Fibroblast of skin of abdomen (primary cell): ENCODE data around the gene KIAA0753.

ENCODE experiments used
- DNase-seq: peaks from one replicate; pipeline ENCODE4 v3.0.0-alpha.2; 2013

The KIAA0753 gene

GRCh38 chr17:6546069-6546718 is 94.3 kb downstream of the KIAA0753 start:
- DNase-seq, result peak; percentile 30

GRCh38 chr17:6545291-6545690 is 95.2 kb downstream of the KIAA0753 start:
- no peak for DNase-seq

DNA sequence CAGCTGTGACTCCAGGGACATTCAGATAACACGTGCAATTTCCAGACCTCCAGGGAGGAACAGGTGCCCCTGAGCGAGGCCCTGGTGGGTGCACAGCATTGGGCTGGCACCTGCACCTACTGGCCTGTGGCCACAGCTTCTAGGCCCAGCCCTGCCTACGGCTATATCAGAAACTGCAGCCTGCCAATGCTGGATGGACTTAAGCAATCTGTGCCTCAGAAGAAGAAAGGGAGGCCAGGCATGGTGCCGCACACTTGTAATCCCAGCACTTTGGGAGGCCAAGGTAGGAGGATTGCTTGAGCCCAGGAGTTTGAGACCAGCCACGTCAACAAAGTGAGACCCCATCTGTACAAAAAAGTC is 96.5 kb downstream of the KIAA0753 start:
- DNase-seq, result no peak

GRCh38 chr17:6543079-6544010 is 97.2 kb downstream of the KIAA0753 start:
- DNase-seq, result no peak

DNA sequence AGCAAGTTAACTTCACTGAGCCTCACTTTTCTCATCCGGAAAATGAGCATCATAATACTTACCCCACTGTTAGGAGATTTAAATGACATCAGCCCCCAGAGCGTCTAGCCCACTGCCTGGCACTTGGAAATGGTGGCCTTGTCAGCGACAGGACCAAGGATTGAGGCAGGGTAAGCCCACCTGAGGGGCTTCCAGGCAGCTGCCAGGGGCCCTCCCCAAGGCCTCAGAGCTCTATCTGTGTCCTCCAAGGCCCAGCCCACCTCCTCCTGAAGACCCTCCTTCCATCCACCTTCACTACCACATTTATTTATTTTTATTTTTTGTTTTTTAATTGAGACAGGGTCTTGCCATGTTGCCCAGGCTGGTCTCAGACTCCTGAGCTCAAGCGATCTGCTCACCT is 97.9 kb downstream of the KIAA0753 start:
- DNase-seq, result no peak

GRCh38 chr17:6541886-6542285 is 98.6 kb downstream of the KIAA0753 start:
- DNase-seq, result no peak

GRCh38 chr17:6539871-6540270 is 100.6 kb downstream of the KIAA0753 start:
- DNase-seq, result no peak

DNA sequence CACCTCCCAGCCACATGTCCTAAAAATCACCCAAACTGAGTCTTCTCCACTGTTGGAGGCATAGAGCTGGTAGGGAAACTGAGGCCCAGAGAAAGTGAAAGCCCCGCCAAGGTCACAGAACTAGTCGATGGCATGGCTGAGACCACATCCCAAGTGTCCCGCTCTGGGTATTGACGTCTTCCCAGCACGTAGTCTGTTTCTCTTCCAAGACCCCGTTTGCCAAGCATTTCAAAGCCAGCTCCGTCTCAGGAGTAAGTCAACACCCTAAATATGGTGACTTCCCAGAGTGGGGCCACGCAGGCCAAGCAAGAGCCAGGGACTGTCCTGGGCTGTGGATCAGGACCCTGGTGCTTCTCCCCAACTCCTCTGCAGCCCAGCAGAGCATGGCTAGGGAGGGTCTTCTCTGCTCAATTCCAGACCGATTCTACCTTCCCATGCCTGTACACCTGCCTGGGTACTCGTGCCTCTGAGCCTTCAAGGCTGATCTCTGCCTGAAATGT is 103.9 kb downstream of the KIAA0753 start:
- no peak for DNase-seq

- no peak for DNase-seq
Measured at GRCh38 chr17:6536053-6536452, 104.5 kb downstream of the KIAA0753 start.

GRCh38 chr17:6534846-6535514 is 105.5 kb downstream of the KIAA0753 start:
- DNase-seq, result no peak

DNA sequence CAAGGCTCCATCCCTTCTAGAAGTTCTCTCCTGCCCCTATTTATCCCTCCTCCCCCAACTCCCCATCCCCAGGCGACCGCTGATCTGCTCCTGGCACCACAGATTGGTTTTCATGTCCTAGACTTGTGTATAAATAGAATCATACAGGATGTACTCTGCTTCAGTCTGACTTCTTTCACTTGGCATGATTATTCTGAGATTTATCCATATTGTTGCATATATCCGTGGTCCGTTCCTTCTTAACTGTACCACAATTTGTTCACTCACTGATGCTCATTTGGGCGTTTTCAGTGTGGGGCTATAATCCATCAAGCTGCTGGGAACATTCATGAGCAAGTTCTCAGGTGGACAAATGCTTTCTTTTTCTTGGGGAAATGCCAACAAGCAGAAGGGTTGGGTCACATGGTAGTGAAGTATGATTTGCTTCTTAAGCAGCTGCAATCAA is 108.0 kb downstream of the KIAA0753 start:
- DNase-seq, result no peak

DNA sequence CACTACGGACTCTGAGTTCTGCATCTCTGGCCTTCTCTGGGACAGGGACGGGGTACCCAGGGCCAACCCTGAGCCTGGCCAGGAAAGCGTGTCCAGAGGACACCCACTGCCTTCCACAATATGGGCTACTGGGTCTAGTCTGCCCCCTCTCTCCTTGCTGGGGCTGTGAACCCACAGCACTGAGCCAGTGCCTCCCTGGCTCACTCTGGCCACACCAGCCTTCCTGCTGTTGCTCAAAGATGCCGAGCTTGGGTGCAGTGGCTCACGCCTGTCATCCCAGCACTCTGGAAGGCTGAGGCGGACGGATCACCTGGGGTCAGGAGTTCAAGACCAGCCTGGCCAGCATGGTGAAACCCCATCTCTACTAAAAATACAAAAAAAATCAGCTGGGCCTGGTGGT is 108.9 kb downstream of the KIAA0753 start:
- DNase-seq, result no peak

DNA sequence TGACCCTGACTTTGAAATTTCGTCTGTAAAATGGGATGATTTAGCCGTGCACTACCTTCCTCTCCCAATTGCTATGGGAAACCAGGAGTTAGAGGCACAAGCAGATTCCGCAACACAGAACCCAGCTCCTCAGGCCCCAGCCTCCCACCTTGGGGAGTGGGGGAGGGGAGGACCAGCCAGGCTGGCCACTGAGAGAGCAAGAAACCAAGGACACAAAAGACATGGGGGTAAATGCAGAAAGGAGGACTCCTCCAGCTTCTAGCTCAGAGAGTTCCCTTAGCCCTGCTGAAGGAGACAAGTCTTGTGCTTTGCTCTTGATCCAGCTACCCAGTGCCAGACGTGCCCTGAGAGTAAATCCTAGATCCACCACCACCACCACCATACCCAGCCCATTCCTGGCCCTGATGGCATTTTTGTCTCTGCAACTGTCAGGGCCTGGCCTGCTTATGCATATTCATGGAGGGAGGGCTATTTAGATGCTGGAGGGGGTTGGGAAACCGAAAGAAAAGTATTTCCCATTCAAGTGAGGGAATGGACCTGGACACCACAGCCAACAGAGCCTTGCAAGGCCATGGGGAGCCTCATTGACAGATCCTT is 110.1 kb downstream of the KIAA0753 start:
- DNase-seq, result no peak

DNA sequence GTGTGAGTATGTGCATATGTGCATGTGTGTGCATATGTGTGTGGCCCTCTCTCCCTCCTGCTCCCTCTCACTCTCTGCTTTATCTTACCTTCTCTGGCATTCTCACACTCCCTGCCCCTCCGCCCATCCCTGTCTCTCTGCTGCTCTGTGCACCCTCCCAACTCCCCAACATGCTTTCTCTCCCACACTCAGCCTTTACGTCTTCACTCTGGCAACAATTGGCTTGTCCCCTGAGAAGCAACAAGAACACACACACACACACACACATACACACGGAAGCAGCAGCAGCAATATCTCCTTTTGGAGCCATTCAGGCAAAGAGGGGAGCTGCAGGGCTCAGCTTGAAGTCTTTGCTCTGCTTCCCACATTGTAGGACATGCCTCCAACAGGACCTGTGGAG is 112.0 kb downstream of the KIAA0753 start:
- DNase-seq, result no peak
